ENCODE results near the gene PEX14. TPM values are rescaled to one million over a fixed set of nuclear protein-coding genes. Genes with fewer than 3 reads are reported as not detected.

PEX14 gene
- total RNA-seq, 1 donor: 15.2 TPM

DNA sequence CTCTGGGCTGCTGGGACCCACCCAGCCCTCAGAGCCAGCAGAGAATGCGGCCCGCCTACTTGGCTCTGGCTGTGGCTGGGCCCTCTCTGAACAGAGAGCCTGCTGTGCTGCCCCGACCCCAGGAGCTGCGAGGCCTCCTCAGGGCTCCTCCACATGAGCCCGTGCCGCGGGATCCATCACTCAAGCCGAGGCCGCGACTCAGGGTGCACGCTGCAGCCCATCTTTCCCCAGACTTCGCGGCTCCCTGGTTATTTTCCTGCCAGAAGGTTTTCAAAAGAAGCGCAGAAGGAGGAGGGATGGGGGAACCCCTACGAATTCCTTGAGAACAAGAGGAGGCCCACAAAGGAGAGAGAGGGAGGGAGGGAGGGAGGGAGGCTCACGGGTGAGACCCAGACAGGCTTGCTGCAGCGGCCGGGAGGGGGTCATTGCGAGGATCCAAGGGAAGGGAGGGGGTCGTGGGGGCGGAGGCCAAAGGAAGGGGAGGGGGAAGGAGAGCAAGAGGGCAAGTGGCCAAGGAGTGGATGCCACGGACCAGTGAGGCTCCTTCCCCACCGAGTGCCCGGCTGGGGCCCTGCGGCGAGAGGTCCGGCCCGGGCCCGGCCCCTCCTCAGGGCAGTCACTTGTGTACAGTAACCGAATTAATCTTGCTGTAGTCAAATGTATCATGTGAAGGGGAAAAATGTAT, 174.9 kb downstream of the PEX14 start:
- TF ChIP-seq, protein P1, sequence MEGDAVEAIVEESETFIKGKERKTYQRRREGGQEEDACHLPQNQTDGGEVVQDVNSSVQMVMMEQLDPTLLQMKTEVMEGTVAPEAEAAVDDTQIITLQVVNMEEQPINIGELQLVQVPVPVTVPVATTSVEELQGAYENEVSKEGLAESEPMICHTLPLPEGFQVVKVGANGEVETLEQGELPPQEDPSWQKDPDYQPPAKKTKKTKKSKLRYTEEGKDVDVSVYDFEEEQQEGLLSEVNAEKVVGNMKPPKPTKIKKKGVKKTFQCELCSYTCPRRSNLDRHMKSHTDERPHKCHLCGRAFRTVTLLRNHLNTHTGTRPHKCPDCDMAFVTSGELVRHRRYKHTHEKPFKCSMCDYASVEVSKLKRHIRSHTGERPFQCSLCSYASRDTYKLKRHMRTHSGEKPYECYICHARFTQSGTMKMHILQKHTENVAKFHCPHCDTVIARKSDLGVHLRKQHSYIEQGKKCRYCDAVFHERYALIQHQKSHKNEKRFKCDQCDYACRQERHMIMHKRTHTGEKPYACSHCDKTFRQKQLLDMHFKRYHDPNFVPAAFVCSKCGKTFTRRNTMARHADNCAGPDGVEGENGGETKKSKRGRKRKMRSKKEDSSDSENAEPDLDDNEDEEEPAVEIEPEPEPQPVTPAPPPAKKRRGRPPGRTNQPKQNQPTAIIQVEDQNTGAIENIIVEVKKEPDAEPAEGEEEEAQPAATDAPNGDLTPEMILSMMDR (IDR thresholded peaks at IDR 0.05; ENCODE audit: extremely low read depth, low read depth, low read length): no peak
- no peaks in the 10 kb centered on the region for H3K79me2 ChIP-seq (ENCODE audit: insufficient read depth, low read length)
- DNase-seq (ENCODE audit: insufficient read length, low spot score, missing footprints): no peak
- H4K20me1 ChIP-seq (ENCODE audit: insufficient read depth, low read length): no peaks in the 10 kb centered on the region
- no peak overlapping the region for H3K4me3 ChIP-seq (ENCODE audit: insufficient read depth, low read length)
- H3K4me2 ChIP-seq (ENCODE audit: insufficient read depth, low read length): no peak overlapping the region
- no peaks in the 10 kb centered on the region for H3K9me3 ChIP-seq (ENCODE audit: low read depth, low read length)
- H3K27ac ChIP-seq (ENCODE audit: low read depth, low read length): no peak overlapping the region
- no peaks in the 10 kb centered on the region for H3K36me3 ChIP-seq (ENCODE audit: insufficient read depth, low read length)
- H3K27me3 ChIP-seq (ENCODE audit: insufficient read depth, low read length): peaks cover 2% of the 10 kb centered on the region
- no peaks in the 10 kb centered on the region for H3K4me1 ChIP-seq (ENCODE audit: insufficient read depth, low read length)
- no peak overlapping the region for H2AFZ ChIP-seq (ENCODE audit: low read length)

DNA sequence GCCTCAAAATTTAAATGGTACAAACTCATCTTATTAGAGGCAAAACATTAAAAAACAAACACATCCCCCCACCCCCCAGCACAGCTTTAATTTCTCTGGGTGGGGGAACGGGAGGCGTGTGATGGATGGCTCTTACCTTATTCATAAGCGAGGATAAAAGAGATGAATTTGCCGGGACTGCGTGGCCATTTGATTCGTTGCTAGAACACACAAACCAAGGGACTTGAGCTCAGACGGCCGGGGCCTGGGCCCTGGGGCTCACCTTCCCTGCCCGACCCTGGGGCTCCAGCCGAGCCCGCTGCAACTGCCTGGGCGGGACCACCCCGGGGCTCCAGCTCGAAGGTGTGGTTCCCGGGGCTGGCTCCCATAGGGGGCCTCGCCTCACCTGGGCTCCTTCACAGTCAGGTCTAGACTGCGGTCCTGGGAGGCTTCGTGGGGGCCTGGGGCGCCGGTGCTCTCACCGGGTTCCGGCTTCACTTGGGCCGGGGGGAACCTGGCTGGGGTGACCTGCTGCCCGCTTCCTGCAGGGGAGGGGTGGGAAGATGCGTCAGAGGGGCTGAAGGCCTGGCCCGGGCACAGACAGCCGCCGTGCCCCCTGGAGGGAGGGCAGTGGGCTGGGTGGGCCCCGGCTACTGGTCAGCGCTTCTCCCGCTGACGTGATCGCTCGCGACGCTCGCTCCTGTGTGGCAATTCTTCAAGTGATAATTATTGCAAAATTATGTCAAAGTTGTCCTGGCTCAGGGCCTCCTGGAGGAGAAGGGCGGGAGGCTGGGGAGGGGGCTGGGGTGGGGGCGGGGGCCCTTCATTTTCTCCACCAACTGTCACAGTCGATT, 176.0 kb downstream of the PEX14 start:
- no peaks in the 10 kb centered on the region for H3K4me1 ChIP-seq (ENCODE audit: insufficient read depth, low read length)
- TF ChIP-seq, protein P1 (IDR thresholded peaks at IDR 0.05; ENCODE audit: extremely low read depth, low read depth, low read length): no peak
- no peaks in the 10 kb centered on the region for H3K9me3 ChIP-seq (ENCODE audit: low read depth, low read length)
- no peaks in the 10 kb centered on the region for H4K20me1 ChIP-seq (ENCODE audit: insufficient read depth, low read length)
- no peak for DNase-seq (ENCODE audit: insufficient read length, low spot score, missing footprints)
- H3K4me2 ChIP-seq (ENCODE audit: insufficient read depth, low read length): no peak overlapping the region
- no peaks in the 10 kb centered on the region for H3K36me3 ChIP-seq (ENCODE audit: insufficient read depth, low read length)
- H3K79me2 ChIP-seq (ENCODE audit: insufficient read depth, low read length): no peaks in the 10 kb centered on the region
- H3K27ac ChIP-seq (ENCODE audit: low read depth, low read length): no peak overlapping the region
- peaks cover 2% of the 10 kb centered on the region for H3K27me3 ChIP-seq (ENCODE audit: insufficient read depth, low read length)
- no peak overlapping the region for H2AFZ ChIP-seq (ENCODE audit: low read length)
- no peak overlapping the region for H3K4me3 ChIP-seq (ENCODE audit: insufficient read depth, low read length)

DNA sequence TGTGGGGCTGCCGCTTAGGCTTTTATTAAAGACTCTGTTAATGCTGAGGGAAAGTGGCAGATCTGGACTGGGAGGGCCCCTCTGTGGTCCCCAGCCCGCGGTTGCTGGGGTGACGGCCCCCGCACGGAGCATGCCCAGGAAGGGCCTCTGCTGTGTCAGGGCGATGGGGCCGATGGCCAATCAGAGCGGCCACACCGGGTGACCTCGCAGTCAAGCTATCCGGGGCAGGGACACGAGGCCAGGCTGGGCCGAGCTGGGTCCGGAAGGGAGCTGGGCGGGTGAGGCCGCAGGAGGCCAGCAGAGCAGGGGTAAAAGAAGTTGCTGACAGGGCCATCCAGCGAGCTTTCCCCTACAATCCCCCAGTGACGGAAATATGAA, 176.6 kb downstream of the PEX14 start:
- Histone ChIP-seq H3K4me3 (ENCODE audit: insufficient read depth, low read length) (no peak overlapping the region), H3K4me1 (ENCODE audit: insufficient read depth, low read length) (no peaks in the 10 kb centered on the region), H3K79me2 (ENCODE audit: insufficient read depth, low read length) (no peaks in the 10 kb centered on the region), H4K20me1 (ENCODE audit: insufficient read depth, low read length) (no peaks in the 10 kb centered on the region), H3K27ac (ENCODE audit: low read depth, low read length) (no peak overlapping the region), H3K9me3 (ENCODE audit: low read depth, low read length) (no peaks in the 10 kb centered on the region), H2AFZ (ENCODE audit: low read length) (no peak overlapping the region), H3K36me3 (ENCODE audit: insufficient read depth, low read length) (no peaks in the 10 kb centered on the region), H3K27me3 (ENCODE audit: insufficient read depth, low read length) (peaks cover 2% of the 10 kb centered on the region), H3K4me2 (ENCODE audit: insufficient read depth, low read length) (no peak overlapping the region)
- TF ChIP-seq, protein P1 (IDR thresholded peaks at IDR 0.05; ENCODE audit: extremely low read depth, low read depth, low read length): no peak
- no peak for DNase-seq (ENCODE audit: insufficient read length, low spot score, missing footprints)

DNA sequence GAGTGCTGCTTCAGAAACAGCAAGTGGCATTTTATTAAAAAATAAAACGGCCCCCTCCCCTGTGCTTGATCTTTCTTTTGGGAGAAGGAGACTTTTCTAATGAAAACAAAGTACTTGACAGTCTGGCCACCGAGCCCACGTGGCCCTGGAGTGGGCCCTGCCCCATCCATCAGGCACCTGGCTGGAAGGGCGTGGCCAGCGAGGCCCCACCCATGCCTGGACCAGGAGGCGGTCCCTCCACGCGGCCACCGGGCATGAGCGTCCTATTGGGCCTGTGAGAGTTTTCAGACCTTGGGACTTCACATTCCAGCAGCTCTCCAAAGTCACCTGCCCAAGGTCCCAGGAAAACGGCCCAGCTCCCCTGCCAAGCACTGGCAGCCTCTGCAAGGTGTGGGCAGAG, 177.0 kb downstream of the PEX14 start:
- Histone ChIP-seq H3K36me3 (ENCODE audit: insufficient read depth, low read length) (no peaks in the 10 kb centered on the region), H3K27me3 (ENCODE audit: insufficient read depth, low read length) (peaks cover 2% of the 10 kb centered on the region), H3K27ac (ENCODE audit: low read depth, low read length) (no peak overlapping the region), H3K4me2 (ENCODE audit: insufficient read depth, low read length) (no peak overlapping the region), H4K20me1 (ENCODE audit: insufficient read depth, low read length) (no peaks in the 10 kb centered on the region), H2AFZ (ENCODE audit: low read length) (no peak overlapping the region), H3K4me1 (ENCODE audit: insufficient read depth, low read length) (no peaks in the 10 kb centered on the region), H3K4me3 (ENCODE audit: insufficient read depth, low read length) (no peak overlapping the region), H3K79me2 (ENCODE audit: insufficient read depth, low read length) (no peaks in the 10 kb centered on the region), H3K9me3 (ENCODE audit: low read depth, low read length) (no peaks in the 10 kb centered on the region)
- no peak for DNase-seq (ENCODE audit: insufficient read length, low spot score, missing footprints)
- TF ChIP-seq, protein P1 (IDR thresholded peaks at IDR 0.05; ENCODE audit: extremely low read depth, low read depth, low read length): no peak

Data from osteoblast (primary cell).